HEK293T (cell line): ENCODE results near the gene QKI.

Source experiments
- CTBP1 ChIP-seq: fragments of 450-650 bp; IDR thresholded peaks from 2 replicates; pipeline ENCODE4 v1.6.1; 2016; ENCODE audit warnings: borderline replicate concordance
- L3MBTL2 ChIP-seq: fragments of 450-650 bp; conservative IDR thresholded peaks from 2 replicates; pipeline ENCODE4 v1.6.1; 2016; ENCODE audit warnings: mild to moderate bottlenecking
- SP1 ChIP-seq: fragments of 450-650 bp; IDR thresholded peaks from 2 replicates; pipeline ENCODE4 v1.6.1; 2017
- ZNF384 ChIP-seq: fragments of 450-650 bp; IDR thresholded peaks from 2 replicates; pipeline ENCODE4 v1.6.1; 2016

DNA sequence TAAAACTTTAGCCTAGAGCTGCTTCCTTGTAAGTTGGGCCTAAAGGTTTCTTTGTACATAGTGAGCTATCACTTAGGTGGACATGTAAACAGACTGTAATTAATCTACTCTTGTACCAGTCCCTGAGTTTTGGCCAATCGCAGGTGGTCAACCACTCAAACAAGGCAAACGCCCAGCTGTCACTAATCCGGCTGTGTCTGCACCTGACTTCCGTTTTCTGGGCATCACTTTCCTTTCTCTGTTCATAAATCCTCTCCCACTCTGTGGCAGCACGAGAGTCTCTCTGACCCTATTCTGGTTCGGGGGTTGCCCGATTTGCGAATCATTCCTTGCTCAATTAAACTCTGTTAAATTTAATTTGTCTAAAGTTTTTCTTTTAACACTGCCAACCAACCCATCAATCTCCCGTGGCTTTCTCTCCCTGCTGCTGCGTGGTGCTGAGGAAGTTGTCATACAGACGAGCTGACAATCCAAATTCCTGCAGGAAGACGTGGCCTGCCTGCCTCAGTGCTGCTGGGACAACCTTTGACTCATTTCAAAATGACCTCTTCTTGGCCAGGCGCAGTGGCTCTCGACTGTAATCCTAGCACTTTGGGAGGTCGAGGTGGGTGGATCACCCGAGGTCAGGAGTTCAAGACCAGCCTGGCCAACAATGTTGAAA is 206.3 kb downstream of the QKI start:
- TF ChIP-seq SP1 (no peak), ZNF384 (no peak), L3MBTL2 (no peak), CTBP1 (no peak)
